ENCODE results near the gene SKAP1. TPM values are rescaled to one million over a fixed set of nuclear protein-coding genes. Genes with fewer than 3 reads are reported as not detected.
A peak's percentile ranks its signal among the peaks of the same experiment; 100 is the strongest.
"Not testable (repeated sequence)": the region's sequence is repeated elsewhere in the genome, so short reads cannot be mapped to it uniquely, and the experiment has no call there.

Gene SKAP1
- total RNA-seq, 3 donors from 2014 or later: 2.2 to 3.2 (median 2.4) TPM

GRCh38 chr17:48347177-48347576, 82.8 kb downstream of the SKAP1 start:
- H3K36me3 ChIP-seq (ENCODE audit: low read depth): no peaks in the 10 kb centered on the region
- TF ChIP-seq, protein P1, sequence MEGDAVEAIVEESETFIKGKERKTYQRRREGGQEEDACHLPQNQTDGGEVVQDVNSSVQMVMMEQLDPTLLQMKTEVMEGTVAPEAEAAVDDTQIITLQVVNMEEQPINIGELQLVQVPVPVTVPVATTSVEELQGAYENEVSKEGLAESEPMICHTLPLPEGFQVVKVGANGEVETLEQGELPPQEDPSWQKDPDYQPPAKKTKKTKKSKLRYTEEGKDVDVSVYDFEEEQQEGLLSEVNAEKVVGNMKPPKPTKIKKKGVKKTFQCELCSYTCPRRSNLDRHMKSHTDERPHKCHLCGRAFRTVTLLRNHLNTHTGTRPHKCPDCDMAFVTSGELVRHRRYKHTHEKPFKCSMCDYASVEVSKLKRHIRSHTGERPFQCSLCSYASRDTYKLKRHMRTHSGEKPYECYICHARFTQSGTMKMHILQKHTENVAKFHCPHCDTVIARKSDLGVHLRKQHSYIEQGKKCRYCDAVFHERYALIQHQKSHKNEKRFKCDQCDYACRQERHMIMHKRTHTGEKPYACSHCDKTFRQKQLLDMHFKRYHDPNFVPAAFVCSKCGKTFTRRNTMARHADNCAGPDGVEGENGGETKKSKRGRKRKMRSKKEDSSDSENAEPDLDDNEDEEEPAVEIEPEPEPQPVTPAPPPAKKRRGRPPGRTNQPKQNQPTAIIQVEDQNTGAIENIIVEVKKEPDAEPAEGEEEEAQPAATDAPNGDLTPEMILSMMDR (IDR thresholded peaks at IDR 0.05): no peak
- no peak overlapping the region for H3K4me3 ChIP-seq
- intact Hi-C loops (cut with DNase I, micrococcal nuclease): loop anchor here in 1 of 2 donors (10.0 kb wide), 1 partner anchor 118 kb away; no protein-coding TSS in a partner anchor
- ATAC-seq (peak; percentile 47), DNase-seq (no peak)
- H3K4me1 ChIP-seq (ENCODE audit: low read depth): no peaks in the 10 kb centered on the region
- no peaks in the 10 kb centered on the region for H3K9me3 ChIP-seq

DNA sequence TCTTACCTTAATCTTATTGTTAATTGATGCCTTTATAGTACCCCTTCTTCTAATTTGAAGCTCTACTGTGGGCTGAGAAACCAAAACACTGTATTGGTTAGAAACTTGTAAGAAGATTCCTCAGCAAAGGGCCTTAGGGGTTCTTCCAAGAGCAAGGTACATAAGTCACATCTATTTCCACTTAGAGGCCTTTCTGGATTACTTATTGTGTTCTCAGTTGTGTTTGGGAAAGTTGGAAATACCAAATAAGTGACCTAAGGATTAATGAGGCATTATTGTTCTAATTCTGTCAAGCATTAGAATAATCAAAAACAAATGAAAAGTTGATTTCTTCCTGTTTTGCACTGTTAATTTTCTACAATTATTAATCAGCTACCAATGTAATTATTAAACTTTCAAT, 85.8 kb downstream of the SKAP1 start:
- no peak for DNase-seq
- no peak for ATAC-seq
- H3K4me1 ChIP-seq (ENCODE audit: low read depth): no peaks in the 10 kb centered on the region
- intact Hi-C loops (cut with DNase I, micrococcal nuclease): loop anchor here in 1 of 2 donors (10.0 kb wide), 1 partner anchor 121 kb away; no protein-coding TSS in a partner anchor
- no peak overlapping the region for H3K4me3 ChIP-seq
- TF ChIP-seq, protein P1 (IDR thresholded peaks at IDR 0.05): no peak
- no peaks in the 10 kb centered on the region for H3K9me3 ChIP-seq
- H3K36me3 ChIP-seq (ENCODE audit: low read depth): no peaks in the 10 kb centered on the region

GRCh38 chr17:48340916-48341315, 89.1 kb downstream of the SKAP1 start:
- Histone ChIP-seq H3K9me3 (no peaks in the 10 kb centered on the region), H3K4me3 (no peak overlapping the region), H3K36me3 (ENCODE audit: low read depth) (no peaks in the 10 kb centered on the region), H3K4me1 (ENCODE audit: low read depth) (no peaks in the 10 kb centered on the region)
- TF ChIP-seq, protein P1 (IDR thresholded peaks at IDR 0.05): no peak
- intact Hi-C loops (cut with DNase I, micrococcal nuclease): loop anchor here in 1 of 2 donors (10.0 kb wide), 1 partner anchor 124 kb away; no protein-coding TSS in a partner anchor
- no peak for ATAC-seq
- no peak for DNase-seq

DNA sequence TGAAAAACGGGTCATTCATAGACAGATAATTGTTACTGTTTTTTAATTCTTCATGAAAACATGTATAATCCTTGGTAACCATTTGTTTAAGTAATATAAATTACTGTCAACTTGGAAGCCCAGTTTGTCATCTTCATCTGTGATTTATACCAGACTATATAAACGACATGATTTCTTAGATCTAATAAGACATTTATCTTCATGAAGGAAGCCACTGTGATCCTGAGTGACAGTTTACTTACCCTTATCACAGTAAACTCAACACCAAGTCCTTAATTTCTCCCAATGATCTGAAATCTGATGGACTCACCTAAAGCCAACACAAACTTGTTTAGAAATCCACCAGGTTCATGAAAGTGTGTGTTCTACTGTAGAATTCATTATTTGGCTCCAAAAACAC, 91.3 kb downstream of the SKAP1 start:
- intact Hi-C loops (cut with DNase I, micrococcal nuclease): loop anchor here (5.0 to 10.0 kb wide), 2 partner anchors 279 to 286 kb away; partner anchors contain the start of genes HOXB8 (in 1 of the 2) and HOXB9 (in 1 of the 2)
- TF ChIP-seq, protein P1 (IDR thresholded peaks at IDR 0.05): no peak
- ATAC-seq (no peak), DNase-seq (no peak)
- Histone ChIP-seq H3K4me3 (no peak overlapping the region), H3K4me1 (ENCODE audit: low read depth) (no peaks in the 10 kb centered on the region), H3K9me3 (no peaks in the 10 kb centered on the region), H3K36me3 (ENCODE audit: low read depth) (no peaks in the 10 kb centered on the region)

DNA sequence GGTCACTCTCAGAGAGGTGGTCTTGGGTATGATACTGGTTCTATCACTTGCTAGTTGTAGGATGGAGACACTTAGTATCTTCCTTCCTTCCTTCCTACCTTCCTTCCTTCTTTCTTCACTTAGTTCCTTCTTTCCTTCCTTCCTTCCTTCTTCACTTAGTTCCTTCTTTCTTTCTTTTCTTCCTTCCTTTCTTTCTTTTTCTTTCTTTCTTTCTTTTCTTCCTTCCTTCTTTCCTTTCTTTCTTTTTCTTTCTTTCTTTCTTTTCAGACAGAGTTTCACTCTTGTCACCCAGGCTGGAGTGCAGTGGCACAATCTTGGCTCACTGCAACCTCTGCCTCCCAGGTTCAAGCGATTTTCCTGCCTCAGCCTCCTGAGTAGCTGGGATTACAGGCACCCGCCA, 92.1 kb downstream of the SKAP1 start:
- DNase-seq; ATAC-seq; H3K9me3 ChIP-seq; H3K4me1 ChIP-seq (ENCODE audit: low read depth); H3K36me3 ChIP-seq (ENCODE audit: low read depth); H3K4me3 ChIP-seq: not testable (repeated sequence)
- intact Hi-C loops (cut with DNase I, micrococcal nuclease): loop anchor here (5.0 to 10.0 kb wide), 2 partner anchors 279 to 287 kb away; partner anchors contain the start of genes HOXB8 (in 1 of the 2) and HOXB9 (in 1 of the 2)

DNA sequence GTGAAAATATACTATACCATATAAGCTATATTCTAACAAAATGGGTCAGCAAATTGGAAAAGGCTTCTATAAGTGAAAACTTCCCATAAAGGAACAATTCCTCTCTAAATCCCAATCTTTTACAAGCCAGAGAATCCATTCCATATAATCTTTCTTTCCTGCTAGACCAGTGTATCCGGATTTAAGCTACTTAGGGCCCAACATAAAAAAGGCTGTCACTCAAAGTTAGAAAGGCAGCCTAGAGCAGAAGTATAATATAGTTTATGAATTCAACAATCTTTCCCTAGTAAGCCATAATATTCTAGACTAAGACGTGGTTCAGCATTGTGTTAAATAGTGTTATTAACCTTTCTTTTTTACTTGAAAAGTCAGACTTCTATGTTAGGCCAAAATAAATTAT, 93.0 kb downstream of the SKAP1 start:
- Histone ChIP-seq H3K4me1 (ENCODE audit: low read depth) (no peaks in the 10 kb centered on the region), H3K9me3 (no peaks in the 10 kb centered on the region), H3K36me3 (ENCODE audit: low read depth) (no peaks in the 10 kb centered on the region), H3K4me3 (no peak overlapping the region)
- intact Hi-C loops (cut with DNase I, micrococcal nuclease): loop anchor here (5.0 to 10.0 kb wide), 2 partner anchors 280 to 288 kb away; partner anchors contain the start of genes HOXB8 (in 1 of the 2) and HOXB9 (in 1 of the 2)
- ATAC-seq (no peak), DNase-seq (no peak)
- TF ChIP-seq, protein P1 (IDR thresholded peaks at IDR 0.05): no peak

All from mucosa of descending colon (tissue), 3 donors.